ENCODE measurements around the gene FZD4. TPM values are rescaled to one million over a fixed set of nuclear protein-coding genes. Genes with fewer than 3 reads are reported as not detected.

FZD4 gene
- total and polyA plus RNA-seq, 2 donors (not counting 3 experiments of a cell fraction or from before 2014, with no cell fraction given), result 56.6 to 112 TPM

DNA sequence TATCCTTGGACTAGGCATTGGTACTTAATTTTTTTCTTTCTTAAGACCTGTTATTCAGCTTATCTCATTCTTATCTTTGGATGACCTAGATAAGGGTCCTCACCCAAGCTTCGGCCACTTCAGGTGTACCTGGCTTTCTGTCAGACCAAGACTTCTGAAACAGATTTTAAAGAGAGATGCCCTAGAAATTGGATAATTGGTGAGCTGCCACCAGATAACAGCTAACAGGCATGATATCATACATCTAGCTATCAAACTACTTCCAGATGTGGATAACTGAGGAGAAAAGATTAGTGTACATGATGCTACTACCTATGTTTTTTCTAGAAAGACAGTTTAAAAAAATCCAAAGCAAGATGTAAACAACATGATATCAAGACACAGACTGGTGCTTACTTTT lies 52.9 kb downstream of the FZD4 start:
- DNase-seq (ENCODE audit: low read depth, low spot score) (no peak), FAIRE-seq (no peak)
- H3K4me1 ChIP-seq (ENCODE audit: control insufficient read depth, extremely low read depth, insufficient read depth, low read length), result no peaks in the 10 kb centered on the region
- H3K36me3 ChIP-seq (ENCODE audit: control insufficient read depth in 2 of 2, extremely low read depth in 1 of 2, insufficient read depth in 2 of 2, low read length in 2 of 2), result no peaks in the 10 kb centered on the region
- intact Hi-C loops (cut with micrococcal nuclease) (no loop called here), dilution Hi-C loops (cut with MboI; ENCODE audit: extremely low pct_ligation_motif_present, low sequenced_read_pairs) (no loop called here)
- no peaks in the 10 kb centered on the region for H3K9me3 ChIP-seq (replicated peaks; ENCODE audit: control insufficient read depth, insufficient read depth, low read length)
- no peak overlapping the region for H3K9ac ChIP-seq (replicated peaks; ENCODE audit: extremely low read depth, insufficient read depth, low read length)
- no peaks in the 10 kb centered on the region for H3K79me2 ChIP-seq (ENCODE audit: control insufficient read depth, insufficient read depth, low read length)
- no peak overlapping the region for H2AFZ ChIP-seq (ENCODE audit: low read depth, low read length)
- H3K9me1 ChIP-seq (replicated peaks; ENCODE audit: control insufficient read depth, extremely low read depth, insufficient read depth, low read length), result no peaks in the 10 kb centered on the region
- H3K27ac ChIP-seq (ENCODE audit: insufficient read depth, low read depth, low read length), result no peak overlapping the region
- BruUV-seq (replicated peaks), result no TSS peak
- ChIA-PET POLR2A (no interaction called here), CTCF (interaction anchor here (0.8 to 1.5 kb wide), 3 partner anchors 10 to 37 kb away, joined by 3 to 4 read pairs (median 3); no protein-coding TSS in a partner anchor)
- TF ChIP-seq MAX (IDR thresholded peaks at IDR 0.05; ENCODE audit: insufficient read depth, insufficient read length), result no peak
- TF ChIP-seq GATA2 (IDR thresholded peaks at IDR 0.05; ENCODE audit: insufficient read depth, insufficient read length, low read depth, low read length), result no peak
- TF ChIP-seq EZH2 (IDR thresholded peaks at IDR 0.05; ENCODE audit: borderline replicate concordance, low read depth, low read length, severe bottlenecking), result no peak
- TF ChIP-seq MYC (IDR thresholded peaks at IDR 0.05; ENCODE audit: low read depth, low read length), result no peak
- no peak for TF ChIP-seq JUN (IDR thresholded peaks at IDR 0.05; ENCODE audit: borderline replicate concordance, insufficient read depth, insufficient read length, low read depth)
- no peak for TF ChIP-seq POLR2AphosphoS5 (IDR thresholded peaks at IDR 0.05; ENCODE audit: insufficient read depth, low read depth, low read length)
- TF ChIP-seq POLR2A (IDR thresholded peaks at IDR 0.05; ENCODE audit: low read depth, low read length), result no peak
- TF ChIP-seq CTCF (IDR thresholded peaks at IDR 0.05; ENCODE audit: extremely low read depth in 1 of 2, insufficient read depth in 1 of 2, low read depth in 1 of 2, low read length in 2 of 2), result no peak
- TF ChIP-seq FOS (IDR thresholded peaks at IDR 0.05; ENCODE audit: borderline replicate concordance, insufficient read depth, low read length), result no peak
- no peak overlapping the region for H3K4me3 ChIP-seq (replicated peaks in 1 of 3; ENCODE audit: insufficient read depth in 1 of 3, low read depth in 1 of 3, low read length in 3 of 3)
- H3K27me3 ChIP-seq (ENCODE audit: control insufficient read depth in 2 of 2, insufficient read depth in 2 of 2, low read length in 2 of 2), result no peaks in the 10 kb centered on the region
- no peak overlapping the region for H3K4me2 ChIP-seq (ENCODE audit: insufficient read depth, low read length)
- H4K20me1 ChIP-seq (replicated peaks; ENCODE audit: control insufficient read depth, extremely low read depth, insufficient read depth, low read length), result no peaks in the 10 kb centered on the region
